D341Med (cell line): ENCODE data around the gene RAB40A.

Experiments
- DNase-seq: peaks from one replicate; pipeline ENCODE4 v3.0.0; 2012; ENCODE audit warnings: low spot score

Gene RAB40A

GRCh38 chrX:103519389-103519788 lies at the start of gene RAB40A:
TSS of gene RAB40A (minus strand) at chrX:103519489. CDS start at chrX:103500756, 18,733 bp downstream.
- no peak for DNase-seq

- DNase-seq: no peak
These were observed 46.5 kb upstream of the RAB40A start for GRCh38 chrX:103565752-103566151.

- DNase-seq: no peak
These were observed 45.9 kb upstream of the RAB40A start for GRCh38 chrX:103565197-103565596.

GRCh38 chrX:103562801-103563200 lies 43.5 kb upstream of the RAB40A start:
- no peak for DNase-seq

GRCh38 chrX:103560256-103560655 lies 41.0 kb upstream of the RAB40A start:
- no peak for DNase-seq

- no peak for DNase-seq
These were observed 37.8 kb upstream of the RAB40A start for GRCh38 chrX:103556963-103557612.

GRCh38 chrX:103554687-103555424 lies 35.6 kb upstream of the RAB40A start:
- no peak for DNase-seq

GRCh38 chrX:103552236-103552635 lies 32.9 kb upstream of the RAB40A start:
- DNase-seq: no peak

GRCh38 chrX:103550415-103551051 lies 31.2 kb upstream of the RAB40A start:
- DNase-seq: no peak

- DNase-seq: no peak
These were observed 30.6 kb upstream of the RAB40A start for GRCh38 chrX:103549916-103550315.

- DNase-seq: no peak
These were observed 20.9 kb upstream of the RAB40A start for GRCh38 chrX:103540145-103540544.

GRCh38 chrX:103539695-103540094 lies 20.4 kb upstream of the RAB40A start:
- no peak for DNase-seq

GRCh38 chrX:103538728-103539127 lies 19.4 kb upstream of the RAB40A start:
- no peak for DNase-seq

GRCh38 chrX:103537871-103538387 lies 18.6 kb upstream of the RAB40A start:
- no peak for DNase-seq

GRCh38 chrX:103536732-103537131 lies 17.4 kb upstream of the RAB40A start:
- no peak for DNase-seq

GRCh38 chrX:103536071-103536470 lies 16.8 kb upstream of the RAB40A start:
- no peak for DNase-seq

- no peak for DNase-seq
These were observed 15.9 kb upstream of the RAB40A start for GRCh38 chrX:103535206-103535605.

- peak; percentile 48 for DNase-seq
These were observed 14.4 kb upstream of the RAB40A start for GRCh38 chrX:103533511-103534216.

GRCh38 chrX:103531002-103531401 lies 11.7 kb upstream of the RAB40A start:
- DNase-seq: no peak

GRCh38 chrX:103530545-103530944 lies 11.3 kb upstream of the RAB40A start:
- DNase-seq: no peak

GRCh38 chrX:103529550-103529949 lies 10.3 kb upstream of the RAB40A start:
- no peak for DNase-seq

GRCh38 chrX:103524747-103525146 lies 5.5 kb upstream of the RAB40A start:
- no peak for DNase-seq
